ENCODE results near the gene RPN2.
"Not testable (repeated sequence)": the region's sequence is repeated elsewhere in the genome, so short reads cannot be mapped to it uniquely, and the experiment has no call there.

RPN2 gene

DNA sequence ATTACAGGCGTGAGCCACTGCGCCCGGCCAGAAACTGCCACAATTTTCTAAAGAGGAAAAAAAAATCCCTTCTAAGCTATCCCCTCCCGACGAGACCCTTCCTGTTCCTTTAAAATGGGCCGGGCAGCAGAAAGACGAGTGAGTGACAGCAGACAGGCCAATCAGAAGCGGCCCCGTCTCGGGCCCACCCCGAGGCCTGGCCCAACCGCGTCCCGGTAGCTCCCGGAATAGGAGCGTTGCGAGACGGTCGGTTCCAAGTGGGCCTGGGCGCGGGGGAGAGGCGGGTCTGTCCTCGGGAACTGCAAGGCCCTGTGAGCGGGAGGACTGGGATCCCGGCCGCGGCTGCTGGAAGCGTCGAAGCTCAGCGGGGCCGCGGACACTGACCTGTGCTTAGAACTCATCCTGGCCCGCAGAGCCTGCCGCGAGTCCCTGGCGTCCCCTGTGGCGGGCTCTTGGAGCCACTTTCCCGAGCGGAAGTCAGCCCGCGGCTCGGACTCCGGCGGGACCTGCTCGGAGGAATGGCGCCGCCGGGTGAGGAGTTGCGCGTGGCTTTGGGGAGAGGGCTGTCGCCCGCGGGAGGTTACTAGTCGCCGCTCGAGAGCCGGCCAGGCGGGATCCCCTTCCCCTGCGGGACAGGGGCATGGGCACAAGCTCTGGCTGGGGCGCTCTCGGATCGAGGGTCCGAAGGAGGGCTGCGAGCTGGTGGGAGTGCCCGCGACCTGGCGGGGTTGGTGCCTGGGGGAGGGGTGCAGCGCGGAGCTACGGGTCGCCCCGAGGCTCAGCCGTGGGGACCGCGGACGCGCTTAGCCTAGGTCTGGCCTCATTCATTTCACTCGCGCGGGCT, at the start of gene RPN2, which contains the start of gene MROH8:
RPN2 (plus strand) TSS at position 492 of the 844 bp plus-strand sequence; CDS start at position 519, 27 bp downstream.
MROH8 (minus strand) TSS at position 710 of the 844 bp plus-strand sequence.
- Histone ChIP-seq H3K27me3 (ENCODE audit: control insufficient read depth, insufficient read depth, low read length) (no peaks in the 10 kb centered on the region), H3K27ac (ENCODE audit: low read length) (no peak within 1 kb of the TSS), H3K9me3 (ENCODE audit: control insufficient read depth, insufficient read depth, low read length) (no peaks in the 10 kb centered on the region), H3K36me3 (ENCODE audit: control insufficient read depth, insufficient read depth, low read length) (peaks cover 2% of the 10 kb centered on the region; the same call in 1 of the 2 replicates), H3K4me3 (ENCODE audit: low read length) (peak within 1 kb of the TSS; percentile 89), H3K4me1 (ENCODE audit: control insufficient read depth, insufficient read depth, low read length) (no peaks in the 10 kb centered on the region)
- WGBS (ENCODE audit: insufficient coverage, insufficient read length), result no CpG with 5 or more reads among the region's 80 CpGs
- DNase-seq (ENCODE audit: low read depth, low spot score), result peak; percentile 91

GRCh38 chr20:37131486-37131885, 47.6 kb upstream of the RPN2 start:
- H3K36me3 ChIP-seq (ENCODE audit: control insufficient read depth, insufficient read depth, low read length), result no peaks in the 10 kb centered on the region
- no peaks in the 10 kb centered on the region for H3K9me3 ChIP-seq (ENCODE audit: control insufficient read depth, insufficient read depth, low read length)
- H3K27me3 ChIP-seq (ENCODE audit: control insufficient read depth, insufficient read depth, low read length), result no peaks in the 10 kb centered on the region
- no CpG with 5 or more reads among the region's 3 CpGs for WGBS (ENCODE audit: insufficient coverage, insufficient read length)
- no peak overlapping the region for H3K4me3 ChIP-seq (ENCODE audit: low read length)
- H3K4me1 ChIP-seq (ENCODE audit: control insufficient read depth, insufficient read depth, low read length), result no peaks in the 10 kb centered on the region
- DNase-seq (ENCODE audit: low read depth, low spot score), result no peak
- no peak overlapping the region for H3K27ac ChIP-seq (ENCODE audit: low read length)

- H3K9me3 ChIP-seq (ENCODE audit: control insufficient read depth, insufficient read depth, low read length), result no peaks in the 10 kb centered on the region
- no peak overlapping the region for H3K27ac ChIP-seq (ENCODE audit: low read length)
- no CpG with 5 or more reads among the region's 2 CpGs for WGBS (ENCODE audit: insufficient coverage, insufficient read length)
- H3K36me3 ChIP-seq (ENCODE audit: control insufficient read depth, insufficient read depth, low read length), result no peaks in the 10 kb centered on the region
- no peak overlapping the region for H3K4me3 ChIP-seq (ENCODE audit: low read length)
- H3K27me3 ChIP-seq (ENCODE audit: control insufficient read depth, insufficient read depth, low read length), result no peaks in the 10 kb centered on the region
- DNase-seq (ENCODE audit: low read depth, low spot score), result no peak
- no peaks in the 10 kb centered on the region for H3K4me1 ChIP-seq (ENCODE audit: control insufficient read depth, insufficient read depth, low read length)
These were observed 45.2 kb upstream of the RPN2 start for GRCh38 chr20:37133952-37134351.

GRCh38 chr20:37137547-37137946, 41.6 kb upstream of the RPN2 start:
- no peak for DNase-seq (ENCODE audit: low read depth, low spot score)
- H3K4me3 ChIP-seq (ENCODE audit: low read length), result no peak overlapping the region
- H3K27me3 ChIP-seq (ENCODE audit: control insufficient read depth, insufficient read depth, low read length), result no peaks in the 10 kb centered on the region
- no CpG with 5 or more reads among the region's 4 CpGs for WGBS (ENCODE audit: insufficient coverage, insufficient read length)
- H3K27ac ChIP-seq (ENCODE audit: low read length), result no peak overlapping the region
- H3K4me1 ChIP-seq (ENCODE audit: control insufficient read depth, insufficient read depth, low read length), result no peaks in the 10 kb centered on the region
- no peaks in the 10 kb centered on the region for H3K9me3 ChIP-seq (ENCODE audit: control insufficient read depth, insufficient read depth, low read length)
- no peaks in the 10 kb centered on the region for H3K36me3 ChIP-seq (ENCODE audit: control insufficient read depth, insufficient read depth, low read length)

DNA sequence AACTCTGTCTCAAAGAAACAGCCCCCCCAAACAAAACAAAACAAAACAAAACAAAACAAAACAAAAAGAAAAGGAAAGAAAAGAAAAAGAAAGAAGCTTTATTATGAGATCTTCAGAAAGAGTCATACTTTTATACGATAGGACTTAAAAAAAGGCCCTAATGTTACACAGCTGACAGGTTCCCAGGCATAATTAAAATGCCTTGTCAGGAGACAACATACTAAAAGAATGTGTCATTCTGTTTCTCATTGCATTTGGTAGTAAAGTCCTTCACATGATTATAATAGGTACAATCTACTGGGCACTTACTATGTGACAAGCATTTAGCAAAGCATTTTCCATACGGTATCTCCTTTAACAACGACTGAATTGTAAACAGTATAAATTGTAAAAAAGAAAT, 36.4 kb upstream of the RPN2 start:
- no CpG with 5 or more reads among the region's 3 CpGs for WGBS (ENCODE audit: insufficient coverage, insufficient read length)
- H3K9me3 ChIP-seq (ENCODE audit: control insufficient read depth, insufficient read depth, low read length), result no peaks in the 10 kb centered on the region
- no peak overlapping the region for H3K4me3 ChIP-seq (ENCODE audit: low read length)
- H3K27me3 ChIP-seq (ENCODE audit: control insufficient read depth, insufficient read depth, low read length), result no peaks in the 10 kb centered on the region
- no peaks in the 10 kb centered on the region for H3K4me1 ChIP-seq (ENCODE audit: control insufficient read depth, insufficient read depth, low read length)
- H3K27ac ChIP-seq (ENCODE audit: low read length), result no peak overlapping the region
- no peaks in the 10 kb centered on the region for H3K36me3 ChIP-seq (ENCODE audit: control insufficient read depth, insufficient read depth, low read length)
- no peak for DNase-seq (ENCODE audit: low read depth, low spot score)

- no peak overlapping the region for H3K4me3 ChIP-seq (ENCODE audit: low read length)
- no peaks in the 10 kb centered on the region for H3K4me1 ChIP-seq (ENCODE audit: control insufficient read depth, insufficient read depth, low read length)
- H3K27ac ChIP-seq (ENCODE audit: low read length), result no peak overlapping the region
- no peaks in the 10 kb centered on the region for H3K36me3 ChIP-seq (ENCODE audit: control insufficient read depth, insufficient read depth, low read length)
- no CpG with 5 or more reads among the region's 8 CpGs for WGBS (ENCODE audit: insufficient coverage, insufficient read length)
- DNase-seq (ENCODE audit: low read depth, low spot score), result no peak
- no peaks in the 10 kb centered on the region for H3K27me3 ChIP-seq (ENCODE audit: control insufficient read depth, insufficient read depth, low read length)
- H3K9me3 ChIP-seq (ENCODE audit: control insufficient read depth, insufficient read depth, low read length), result no peaks in the 10 kb centered on the region
These were observed 34.2 kb upstream of the RPN2 start for GRCh38 chr20:37144856-37145404.

DNA sequence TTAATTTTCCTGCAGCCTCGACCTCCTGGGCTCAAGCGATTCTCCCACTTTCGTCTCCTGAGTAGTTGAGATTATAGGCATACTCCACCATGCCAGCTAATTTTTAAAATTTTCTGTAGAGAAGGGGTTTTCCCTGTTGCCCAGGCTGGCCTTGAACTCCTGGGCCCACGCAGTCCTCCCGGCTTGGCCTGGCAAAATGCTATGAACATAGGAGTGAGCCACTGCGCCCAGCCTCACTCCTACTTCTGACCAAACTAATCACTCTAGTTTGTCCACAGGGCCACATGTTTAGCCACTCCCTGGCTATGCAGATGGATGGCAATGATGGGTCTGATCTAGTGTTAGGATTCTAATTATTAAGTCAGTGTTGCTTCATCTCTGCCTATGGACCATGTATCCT, 31.9 kb upstream of the RPN2 start:
- no peaks in the 10 kb centered on the region for H3K36me3 ChIP-seq (ENCODE audit: control insufficient read depth, insufficient read depth, low read length)
- H3K4me1 ChIP-seq (ENCODE audit: control insufficient read depth, insufficient read depth, low read length), result no peaks in the 10 kb centered on the region
- no CpG with 5 or more reads among the region's 6 CpGs for WGBS (ENCODE audit: insufficient coverage, insufficient read length)
- H3K27me3 ChIP-seq (ENCODE audit: control insufficient read depth, insufficient read depth, low read length), result no peaks in the 10 kb centered on the region
- no peak overlapping the region for H3K4me3 ChIP-seq (ENCODE audit: low read length)
- H3K27ac ChIP-seq (ENCODE audit: low read length), result no peak overlapping the region
- no peak for DNase-seq (ENCODE audit: low read depth, low spot score)
- H3K9me3 ChIP-seq (ENCODE audit: control insufficient read depth, insufficient read depth, low read length), result no peaks in the 10 kb centered on the region

DNA sequence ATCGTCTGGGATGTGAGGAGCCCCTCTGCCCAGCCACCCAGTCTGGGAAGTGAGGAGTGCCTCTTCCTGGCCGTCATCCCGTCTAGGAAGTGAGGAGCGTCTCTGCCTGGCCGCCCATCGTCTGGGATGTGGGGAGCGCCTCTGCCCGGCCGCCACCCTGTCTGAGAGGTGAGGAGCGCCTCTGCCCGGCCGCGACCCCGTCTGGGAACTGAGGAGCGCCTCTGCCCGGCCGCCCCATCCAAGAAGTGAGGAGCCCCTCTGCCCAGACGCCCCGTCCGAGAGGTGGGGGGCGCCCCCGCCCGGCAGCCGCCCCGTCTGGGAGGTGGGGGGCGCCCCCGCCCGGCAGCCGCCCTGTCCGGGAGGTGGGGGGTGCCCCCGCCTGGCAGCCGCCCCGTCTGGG, 28.3 kb upstream of the RPN2 start:
- not testable (repeated sequence) for H3K27ac ChIP-seq (ENCODE audit: low read length); H3K36me3 ChIP-seq (ENCODE audit: control insufficient read depth, insufficient read depth, low read length); H3K4me1 ChIP-seq (ENCODE audit: control insufficient read depth, insufficient read depth, low read length); H3K27me3 ChIP-seq (ENCODE audit: control insufficient read depth, insufficient read depth, low read length); DNase-seq (ENCODE audit: low read depth, low spot score); H3K9me3 ChIP-seq (ENCODE audit: control insufficient read depth, insufficient read depth, low read length); H3K4me3 ChIP-seq (ENCODE audit: low read length)
- no CpG with 5 or more reads among the region's 33 CpGs for WGBS (ENCODE audit: insufficient coverage, insufficient read length)

DNA sequence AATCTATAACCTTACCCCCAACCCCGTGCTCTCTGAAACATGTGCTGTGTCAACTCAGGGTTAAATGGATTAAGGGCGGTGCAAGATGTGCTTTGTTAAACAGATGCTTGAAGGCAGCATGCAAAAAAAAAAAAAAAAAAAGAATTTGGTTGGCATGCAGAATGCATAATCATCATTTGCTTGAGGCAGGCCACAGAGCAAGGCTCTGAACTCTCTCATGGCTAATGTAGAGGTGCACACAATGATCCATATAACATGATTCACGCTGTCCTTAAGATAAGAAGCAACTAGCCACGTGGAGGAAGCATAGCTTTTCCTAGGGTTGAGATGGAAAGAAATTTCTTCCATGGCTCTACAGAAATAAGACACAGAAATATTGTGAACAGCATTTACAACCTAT, 27.6 kb upstream of the RPN2 start:
- no peaks in the 10 kb centered on the region for H3K4me1 ChIP-seq (ENCODE audit: control insufficient read depth, insufficient read depth, low read length)
- DNase-seq (ENCODE audit: low read depth, low spot score), result no peak

GRCh38 chr20:37152284-37152683, 26.8 kb upstream of the RPN2 start:
- no peaks in the 10 kb centered on the region for H3K9me3 ChIP-seq (ENCODE audit: control insufficient read depth, insufficient read depth, low read length)
- no peaks in the 10 kb centered on the region for H3K36me3 ChIP-seq (ENCODE audit: control insufficient read depth, insufficient read depth, low read length)
- H3K27ac ChIP-seq (ENCODE audit: low read length), result no peak overlapping the region
- no peak overlapping the region for H3K4me3 ChIP-seq (ENCODE audit: low read length)
- DNase-seq (ENCODE audit: low read depth, low spot score), result no peak
- H3K27me3 ChIP-seq (ENCODE audit: control insufficient read depth, insufficient read depth, low read length), result no peaks in the 10 kb centered on the region
- 100% methylated on average over 2 of the region's 7 CpGs for WGBS (ENCODE audit: insufficient coverage, insufficient read length)
- H3K4me1 ChIP-seq (ENCODE audit: control insufficient read depth, insufficient read depth, low read length), result no peaks in the 10 kb centered on the region

More for the DNA sequence above, 27.6 kb upstream of the RPN2 start:
- H3K4me3 ChIP-seq (ENCODE audit: low read length), result no peak overlapping the region
- H3K27me3 ChIP-seq (ENCODE audit: control insufficient read depth, insufficient read depth, low read length), result no peaks in the 10 kb centered on the region
- H3K27ac ChIP-seq (ENCODE audit: low read length), result no peak overlapping the region
- H3K9me3 ChIP-seq (ENCODE audit: control insufficient read depth, insufficient read depth, low read length), result no peaks in the 10 kb centered on the region
- H3K36me3 ChIP-seq (ENCODE audit: control insufficient read depth, insufficient read depth, low read length), result no peaks in the 10 kb centered on the region
- WGBS (ENCODE audit: insufficient coverage, insufficient read length), result no CpG with 5 or more reads among the region's 4 CpGs

All from iPS DF 6.9 (cell line).